GM21717 (cell line): Measurements from ENCODE around the gene TSEN2.

Experiments
- ATAC-seq: cut with Tn5 transposase; IDR thresholded peaks from one replicate; pipeline ENCODE4 v1.9.1; 2021; ENCODE audit warnings: mild to moderate bottlenecking, moderate library complexity; ENCODE audit not compliant: unreplicated experiment

Gene TSEN2

GRCh38 chr3:12582730-12583129 lies 98.5 kb downstream of the TSEN2 start:
- ATAC-seq, result no peak
